ENCODE results near the gene FRAS1. TPM values are rescaled to one million over a fixed set of nuclear protein-coding genes. Genes with fewer than 3 reads are reported as not detected.

FRAS1 gene
- total RNA-seq, 1 experiment from 2014 or later: 82.0 TPM

DNA sequence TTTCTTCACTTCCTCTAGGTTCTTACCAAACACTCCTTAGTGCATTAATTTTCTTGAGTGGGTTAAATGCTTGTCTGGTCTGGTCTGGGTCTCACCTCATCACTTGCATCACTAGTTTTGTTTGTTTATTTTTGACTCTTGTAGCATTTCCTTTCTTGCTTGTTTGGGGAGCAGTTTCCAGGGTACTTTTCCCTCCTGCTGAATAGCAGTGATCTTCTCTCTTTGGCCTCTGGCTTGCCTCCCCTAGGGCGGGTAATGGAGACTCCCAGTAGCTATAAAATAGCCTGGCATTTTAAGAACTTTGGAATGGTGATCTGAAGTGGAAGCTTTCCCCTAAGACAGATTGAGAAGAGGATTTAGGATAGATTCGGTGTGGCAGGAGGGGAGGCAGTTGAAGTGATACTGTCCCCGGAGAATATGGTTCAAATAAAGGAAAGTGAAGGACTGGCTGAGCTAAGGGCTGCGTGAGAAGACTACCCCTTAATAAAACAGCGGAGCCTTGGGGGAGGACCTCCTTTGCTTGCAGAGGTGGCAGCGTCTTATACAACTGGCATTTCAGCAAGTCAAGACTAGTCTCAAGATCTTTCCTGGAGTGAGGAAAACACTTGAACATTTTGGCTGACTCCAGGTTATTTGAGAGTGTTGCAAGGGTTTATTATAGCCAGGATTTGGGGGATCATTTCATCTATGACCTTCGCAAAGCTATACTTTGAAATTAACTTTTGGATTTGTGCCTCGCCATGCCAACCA is 190.6 kb downstream of the FRAS1 start:
- POLR2A ChIA-PET: no interaction called here
- H3K36me3 Mint-ChIP-seq: peaks cover 20% of the 10 kb centered on the region
- ATAC-seq (peak; percentile 18; the same call in 1 of the 2 replicates), DNase-seq (ENCODE audit: low spot score) (no peak)
- no peaks in the 10 kb centered on the region for H3K27me3 Mint-ChIP-seq (ENCODE audit: low read depth)
- peak overlapping the region; percentile 35 for H3K27ac Mint-ChIP-seq
- peaks cover 42% of the 10 kb centered on the region for H3K4me1 Mint-ChIP-seq
- peaks cover 18% of the 10 kb centered on the region for H3K9me3 Mint-ChIP-seq
- TF ChIP-seq, protein P1, sequence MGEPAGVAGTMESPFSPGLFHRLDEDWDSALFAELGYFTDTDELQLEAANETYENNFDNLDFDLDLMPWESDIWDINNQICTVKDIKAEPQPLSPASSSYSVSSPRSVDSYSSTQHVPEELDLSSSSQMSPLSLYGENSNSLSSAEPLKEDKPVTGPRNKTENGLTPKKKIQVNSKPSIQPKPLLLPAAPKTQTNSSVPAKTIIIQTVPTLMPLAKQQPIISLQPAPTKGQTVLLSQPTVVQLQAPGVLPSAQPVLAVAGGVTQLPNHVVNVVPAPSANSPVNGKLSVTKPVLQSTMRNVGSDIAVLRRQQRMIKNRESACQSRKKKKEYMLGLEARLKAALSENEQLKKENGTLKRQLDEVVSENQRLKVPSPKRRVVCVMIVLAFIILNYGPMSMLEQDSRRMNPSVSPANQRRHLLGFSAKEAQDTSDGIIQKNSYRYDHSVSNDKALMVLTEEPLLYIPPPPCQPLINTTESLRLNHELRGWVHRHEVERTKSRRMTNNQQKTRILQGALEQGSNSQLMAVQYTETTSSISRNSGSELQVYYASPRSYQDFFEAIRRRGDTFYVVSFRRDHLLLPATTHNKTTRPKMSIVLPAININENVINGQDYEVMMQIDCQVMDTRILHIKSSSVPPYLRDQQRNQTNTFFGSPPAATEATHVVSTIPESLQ (CRISPR knock-in tag; IDR thresholded peaks at IDR 0.05): no peak
- TF ChIP-seq RELA (CRISPR knock-in tag; IDR thresholded peaks at IDR 0.05; ENCODE audit: borderline replicate concordance): no peak
- TF ChIP-seq, protein P2, sequence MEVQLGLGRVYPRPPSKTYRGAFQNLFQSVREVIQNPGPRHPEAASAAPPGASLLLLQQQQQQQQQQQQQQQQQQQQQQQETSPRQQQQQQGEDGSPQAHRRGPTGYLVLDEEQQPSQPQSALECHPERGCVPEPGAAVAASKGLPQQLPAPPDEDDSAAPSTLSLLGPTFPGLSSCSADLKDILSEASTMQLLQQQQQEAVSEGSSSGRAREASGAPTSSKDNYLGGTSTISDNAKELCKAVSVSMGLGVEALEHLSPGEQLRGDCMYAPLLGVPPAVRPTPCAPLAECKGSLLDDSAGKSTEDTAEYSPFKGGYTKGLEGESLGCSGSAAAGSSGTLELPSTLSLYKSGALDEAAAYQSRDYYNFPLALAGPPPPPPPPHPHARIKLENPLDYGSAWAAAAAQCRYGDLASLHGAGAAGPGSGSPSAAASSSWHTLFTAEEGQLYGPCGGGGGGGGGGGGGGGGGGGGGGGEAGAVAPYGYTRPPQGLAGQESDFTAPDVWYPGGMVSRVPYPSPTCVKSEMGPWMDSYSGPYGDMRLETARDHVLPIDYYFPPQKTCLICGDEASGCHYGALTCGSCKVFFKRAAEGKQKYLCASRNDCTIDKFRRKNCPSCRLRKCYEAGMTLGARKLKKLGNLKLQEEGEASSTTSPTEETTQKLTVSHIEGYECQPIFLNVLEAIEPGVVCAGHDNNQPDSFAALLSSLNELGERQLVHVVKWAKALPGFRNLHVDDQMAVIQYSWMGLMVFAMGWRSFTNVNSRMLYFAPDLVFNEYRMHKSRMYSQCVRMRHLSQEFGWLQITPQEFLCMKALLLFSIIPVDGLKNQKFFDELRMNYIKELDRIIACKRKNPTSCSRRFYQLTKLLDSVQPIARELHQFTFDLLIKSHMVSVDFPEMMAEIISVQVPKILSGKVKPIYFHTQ (CRISPR knock-in tag; IDR thresholded peaks at IDR 0.05): no peak
- TF ChIP-seq, protein P3, sequence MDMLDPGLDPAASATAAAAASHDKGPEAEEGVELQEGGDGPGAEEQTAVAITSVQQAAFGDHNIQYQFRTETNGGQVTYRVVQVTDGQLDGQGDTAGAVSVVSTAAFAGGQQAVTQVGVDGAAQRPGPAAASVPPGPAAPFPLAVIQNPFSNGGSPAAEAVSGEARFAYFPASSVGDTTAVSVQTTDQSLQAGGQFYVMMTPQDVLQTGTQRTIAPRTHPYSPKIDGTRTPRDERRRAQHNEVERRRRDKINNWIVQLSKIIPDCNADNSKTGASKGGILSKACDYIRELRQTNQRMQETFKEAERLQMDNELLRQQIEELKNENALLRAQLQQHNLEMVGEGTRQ (CRISPR knock-in tag; IDR thresholded peaks at IDR 0.05): no peak
- no peak for TF ChIP-seq ZNF219 (CRISPR knock-in tag; IDR thresholded peaks at IDR 0.05; ENCODE audit: borderline replicate concordance)
- no peak for TF ChIP-seq CBFB (CRISPR knock-in tag; IDR thresholded peaks at IDR 0.05; ENCODE audit: low read depth)
- TF ChIP-seq, protein P4, sequence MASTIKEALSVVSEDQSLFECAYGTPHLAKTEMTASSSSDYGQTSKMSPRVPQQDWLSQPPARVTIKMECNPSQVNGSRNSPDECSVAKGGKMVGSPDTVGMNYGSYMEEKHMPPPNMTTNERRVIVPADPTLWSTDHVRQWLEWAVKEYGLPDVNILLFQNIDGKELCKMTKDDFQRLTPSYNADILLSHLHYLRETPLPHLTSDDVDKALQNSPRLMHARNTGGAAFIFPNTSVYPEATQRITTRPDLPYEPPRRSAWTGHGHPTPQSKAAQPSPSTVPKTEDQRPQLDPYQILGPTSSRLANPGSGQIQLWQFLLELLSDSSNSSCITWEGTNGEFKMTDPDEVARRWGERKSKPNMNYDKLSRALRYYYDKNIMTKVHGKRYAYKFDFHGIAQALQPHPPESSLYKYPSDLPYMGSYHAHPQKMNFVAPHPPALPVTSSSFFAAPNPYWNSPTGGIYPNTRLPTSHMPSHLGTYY (CRISPR knock-in tag; IDR thresholded peaks at IDR 0.05): no peak
- TF ChIP-seq, protein P5, sequence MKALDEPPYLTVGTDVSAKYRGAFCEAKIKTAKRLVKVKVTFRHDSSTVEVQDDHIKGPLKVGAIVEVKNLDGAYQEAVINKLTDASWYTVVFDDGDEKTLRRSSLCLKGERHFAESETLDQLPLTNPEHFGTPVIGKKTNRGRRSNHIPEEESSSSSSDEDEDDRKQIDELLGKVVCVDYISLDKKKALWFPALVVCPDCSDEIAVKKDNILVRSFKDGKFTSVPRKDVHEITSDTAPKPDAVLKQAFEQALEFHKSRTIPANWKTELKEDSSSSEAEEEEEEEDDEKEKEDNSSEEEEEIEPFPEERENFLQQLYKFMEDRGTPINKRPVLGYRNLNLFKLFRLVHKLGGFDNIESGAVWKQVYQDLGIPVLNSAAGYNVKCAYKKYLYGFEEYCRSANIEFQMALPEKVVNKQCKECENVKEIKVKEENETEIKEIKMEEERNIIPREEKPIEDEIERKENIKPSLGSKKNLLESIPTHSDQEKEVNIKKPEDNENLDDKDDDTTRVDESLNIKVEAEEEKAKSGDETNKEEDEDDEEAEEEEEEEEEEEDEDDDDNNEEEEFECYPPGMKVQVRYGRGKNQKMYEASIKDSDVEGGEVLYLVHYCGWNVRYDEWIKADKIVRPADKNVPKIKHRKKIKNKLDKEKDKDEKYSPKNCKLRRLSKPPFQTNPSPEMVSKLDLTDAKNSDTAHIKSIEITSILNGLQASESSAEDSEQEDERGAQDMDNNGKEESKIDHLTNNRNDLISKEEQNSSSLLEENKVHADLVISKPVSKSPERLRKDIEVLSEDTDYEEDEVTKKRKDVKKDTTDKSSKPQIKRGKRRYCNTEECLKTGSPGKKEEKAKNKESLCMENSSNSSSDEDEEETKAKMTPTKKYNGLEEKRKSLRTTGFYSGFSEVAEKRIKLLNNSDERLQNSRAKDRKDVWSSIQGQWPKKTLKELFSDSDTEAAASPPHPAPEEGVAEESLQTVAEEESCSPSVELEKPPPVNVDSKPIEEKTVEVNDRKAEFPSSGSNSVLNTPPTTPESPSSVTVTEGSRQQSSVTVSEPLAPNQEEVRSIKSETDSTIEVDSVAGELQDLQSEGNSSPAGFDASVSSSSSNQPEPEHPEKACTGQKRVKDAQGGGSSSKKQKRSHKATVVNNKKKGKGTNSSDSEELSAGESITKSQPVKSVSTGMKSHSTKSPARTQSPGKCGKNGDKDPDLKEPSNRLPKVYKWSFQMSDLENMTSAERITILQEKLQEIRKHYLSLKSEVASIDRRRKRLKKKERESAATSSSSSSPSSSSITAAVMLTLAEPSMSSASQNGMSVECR (CRISPR knock-in tag; IDR thresholded peaks at IDR 0.05; ENCODE audit: borderline replicate concordance): no peak
- TF ChIP-seq JAZF1 (CRISPR knock-in tag; IDR thresholded peaks at IDR 0.05): no peak
- H3K4me3 Mint-ChIP-seq: no peak overlapping the region
- CTCF ChIA-PET: interaction anchor here (1.3 kb wide), 1 partner anchor 188 kb away, joined by 5 read pairs; no protein-coding TSS in a partner anchor

DNA sequence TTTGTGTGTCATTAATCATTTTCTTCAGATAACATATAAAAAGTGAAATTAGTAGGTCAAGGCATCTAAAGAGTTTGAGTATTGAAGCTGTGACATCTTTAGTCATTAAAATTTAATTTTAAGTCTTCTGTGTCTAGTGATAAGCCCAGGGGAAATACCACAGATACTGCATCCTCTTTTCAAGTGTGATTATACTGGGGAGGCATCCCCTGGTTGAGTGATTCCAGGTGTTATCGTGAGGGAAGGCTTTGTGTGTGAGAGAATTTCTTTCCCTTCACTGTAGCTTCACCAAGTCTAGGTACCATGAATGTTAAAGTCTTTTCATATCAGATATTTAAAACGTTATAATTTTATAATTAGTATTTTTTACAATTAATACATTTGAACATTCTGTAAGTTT is 193.4 kb downstream of the FRAS1 start:
- ATAC-seq: no peak
- Mint-ChIP-seq H3K27ac (no peak overlapping the region), H3K27me3 (ENCODE audit: low read depth) (no peaks in the 10 kb centered on the region), H3K4me1 (peaks cover 43% of the 10 kb centered on the region), H3K4me3 (no peak overlapping the region), H3K9me3 (peaks cover 29% of the 10 kb centered on the region), H3K36me3 (peaks cover 48% of the 10 kb centered on the region)
- ChIA-PET CTCF (no interaction called here), POLR2A (interaction anchor here (0.7 kb wide), 1 partner anchor 155 kb away, joined by 3 read pairs; no protein-coding TSS in a partner anchor)
- no peak for DNase-seq (ENCODE audit: low spot score)
- TF ChIP-seq, protein P6, sequence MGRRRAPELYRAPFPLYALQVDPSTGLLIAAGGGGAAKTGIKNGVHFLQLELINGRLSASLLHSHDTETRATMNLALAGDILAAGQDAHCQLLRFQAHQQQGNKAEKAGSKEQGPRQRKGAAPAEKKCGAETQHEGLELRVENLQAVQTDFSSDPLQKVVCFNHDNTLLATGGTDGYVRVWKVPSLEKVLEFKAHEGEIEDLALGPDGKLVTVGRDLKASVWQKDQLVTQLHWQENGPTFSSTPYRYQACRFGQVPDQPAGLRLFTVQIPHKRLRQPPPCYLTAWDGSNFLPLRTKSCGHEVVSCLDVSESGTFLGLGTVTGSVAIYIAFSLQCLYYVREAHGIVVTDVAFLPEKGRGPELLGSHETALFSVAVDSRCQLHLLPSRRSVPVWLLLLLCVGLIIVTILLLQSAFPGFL (CRISPR knock-in tag; IDR thresholded peaks at IDR 0.05; ENCODE audit: borderline replicate concordance): no peak
- TF ChIP-seq, protein P7, sequence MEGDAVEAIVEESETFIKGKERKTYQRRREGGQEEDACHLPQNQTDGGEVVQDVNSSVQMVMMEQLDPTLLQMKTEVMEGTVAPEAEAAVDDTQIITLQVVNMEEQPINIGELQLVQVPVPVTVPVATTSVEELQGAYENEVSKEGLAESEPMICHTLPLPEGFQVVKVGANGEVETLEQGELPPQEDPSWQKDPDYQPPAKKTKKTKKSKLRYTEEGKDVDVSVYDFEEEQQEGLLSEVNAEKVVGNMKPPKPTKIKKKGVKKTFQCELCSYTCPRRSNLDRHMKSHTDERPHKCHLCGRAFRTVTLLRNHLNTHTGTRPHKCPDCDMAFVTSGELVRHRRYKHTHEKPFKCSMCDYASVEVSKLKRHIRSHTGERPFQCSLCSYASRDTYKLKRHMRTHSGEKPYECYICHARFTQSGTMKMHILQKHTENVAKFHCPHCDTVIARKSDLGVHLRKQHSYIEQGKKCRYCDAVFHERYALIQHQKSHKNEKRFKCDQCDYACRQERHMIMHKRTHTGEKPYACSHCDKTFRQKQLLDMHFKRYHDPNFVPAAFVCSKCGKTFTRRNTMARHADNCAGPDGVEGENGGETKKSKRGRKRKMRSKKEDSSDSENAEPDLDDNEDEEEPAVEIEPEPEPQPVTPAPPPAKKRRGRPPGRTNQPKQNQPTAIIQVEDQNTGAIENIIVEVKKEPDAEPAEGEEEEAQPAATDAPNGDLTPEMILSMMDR (IDR thresholded peaks at IDR 0.05): no peak
- TF ChIP-seq, protein P8, sequence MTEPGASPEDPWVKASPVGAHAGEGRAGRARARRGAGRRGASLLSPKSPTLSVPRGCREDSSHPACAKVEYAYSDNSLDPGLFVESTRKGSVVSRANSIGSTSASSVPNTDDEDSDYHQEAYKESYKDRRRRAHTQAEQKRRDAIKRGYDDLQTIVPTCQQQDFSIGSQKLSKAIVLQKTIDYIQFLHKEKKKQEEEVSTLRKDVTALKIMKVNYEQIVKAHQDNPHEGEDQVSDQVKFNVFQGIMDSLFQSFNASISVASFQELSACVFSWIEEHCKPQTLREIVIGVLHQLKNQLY (CRISPR knock-in tag; IDR thresholded peaks at IDR 0.05): no peak

Measured in WTC11 (cell line).